Vagina (tissue), 2 donors: Measurements from ENCODE around the gene GTF2IRD1.

Experiments used
- POLR2A ChIP-seq, 2 donors: fragments of 450-650 bp; IDR thresholded peaks; one replicate each; pipeline ENCODE4 v1.6.1; 2017; ENCODE audit warnings: antibody characterized with exemption in 2 of 2, mild to moderate bottlenecking in 2 of 2, moderate library complexity in 2 of 2
- POLR2AphosphoS5 ChIP-seq, 2 donors: sonication (generic); formaldehyde crosslinking; IDR thresholded peaks; one replicate each; pipeline ENCODE4 v1.9.0; 2017; ENCODE audit warnings: antibody characterized with exemption in 2 of 2, mild to moderate bottlenecking in 2 of 2, low read depth in 1 of 2; ENCODE audit not compliant: insufficient read depth in 1 of 2
- TF ChIP-seq, protein P1 (sequence below), 3 experiments: fragments of 450-650 bp in 2 of 3; fragments of 200-600 bp in 1 of 3; sonication (generic) in 1 of 3; IDR thresholded peaks; one replicate each; pipeline ENCODE4 v1.5.1; 2017 to 2019; ENCODE audit warnings: antibody characterized with exemption in 3 of 3, mild to moderate bottlenecking in 2 of 3, moderate library complexity in 2 of 3

DNA sequence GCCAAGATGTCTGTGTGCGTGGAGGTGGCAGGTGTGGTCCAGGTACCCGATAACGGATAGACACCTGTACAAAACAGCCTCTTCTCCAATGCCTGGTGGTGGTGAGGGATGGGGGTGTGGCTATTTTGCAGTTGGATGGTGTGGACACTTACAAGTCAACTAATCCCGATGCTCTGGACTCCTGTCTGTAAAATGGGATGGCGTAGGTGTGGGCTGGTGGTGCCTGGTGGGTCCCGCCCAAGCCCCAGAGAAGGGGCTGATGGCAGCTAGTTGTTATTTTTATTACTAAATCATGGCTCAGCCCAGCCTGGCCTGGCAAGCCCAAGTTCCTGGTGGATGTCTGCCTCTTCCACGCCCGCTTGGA lies 22.3 kb downstream of the GTF2IRD1 start:
- TF ChIP-seq, protein P1, sequence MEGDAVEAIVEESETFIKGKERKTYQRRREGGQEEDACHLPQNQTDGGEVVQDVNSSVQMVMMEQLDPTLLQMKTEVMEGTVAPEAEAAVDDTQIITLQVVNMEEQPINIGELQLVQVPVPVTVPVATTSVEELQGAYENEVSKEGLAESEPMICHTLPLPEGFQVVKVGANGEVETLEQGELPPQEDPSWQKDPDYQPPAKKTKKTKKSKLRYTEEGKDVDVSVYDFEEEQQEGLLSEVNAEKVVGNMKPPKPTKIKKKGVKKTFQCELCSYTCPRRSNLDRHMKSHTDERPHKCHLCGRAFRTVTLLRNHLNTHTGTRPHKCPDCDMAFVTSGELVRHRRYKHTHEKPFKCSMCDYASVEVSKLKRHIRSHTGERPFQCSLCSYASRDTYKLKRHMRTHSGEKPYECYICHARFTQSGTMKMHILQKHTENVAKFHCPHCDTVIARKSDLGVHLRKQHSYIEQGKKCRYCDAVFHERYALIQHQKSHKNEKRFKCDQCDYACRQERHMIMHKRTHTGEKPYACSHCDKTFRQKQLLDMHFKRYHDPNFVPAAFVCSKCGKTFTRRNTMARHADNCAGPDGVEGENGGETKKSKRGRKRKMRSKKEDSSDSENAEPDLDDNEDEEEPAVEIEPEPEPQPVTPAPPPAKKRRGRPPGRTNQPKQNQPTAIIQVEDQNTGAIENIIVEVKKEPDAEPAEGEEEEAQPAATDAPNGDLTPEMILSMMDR (IDR thresholded peaks at IDR 0.05), result no peak
- TF ChIP-seq POLR2A (IDR thresholded peaks at IDR 0.05) (no peak), POLR2AphosphoS5 (IDR thresholded peaks at IDR 0.05; ENCODE audit: insufficient read depth in 1 of 2, low read depth in 1 of 2) (no peak)
